ENCODE results near the gene LCN12. TPM values are rescaled to one million over a fixed set of nuclear protein-coding genes. Genes with fewer than 3 reads are reported as not detected.

Gene LCN12
- total RNA-seq, 1 donor from 2014 or later: not detected

- H3K79me2 ChIP-seq (ENCODE audit: low read depth): no peaks in the 10 kb centered on the region
- H3K4me1 ChIP-seq: no peaks in the 10 kb centered on the region
- Mint-ChIP-seq H3K27me3 (ENCODE audit: insufficient read depth, low read depth) (peaks cover 3% of the 10 kb centered on the region), H3K9me3 (no peaks in the 10 kb centered on the region), H3K36me3 (peaks cover 14% of the 10 kb centered on the region), H3K27ac (no peak overlapping the region), H3K4me1 (no peaks in the 10 kb centered on the region), H3K4me3 (no peak overlapping the region)
- no peaks in the 10 kb centered on the region for H3F3A ChIP-seq (ENCODE audit: low read depth)
- DNase-seq (ENCODE audit: low spot score): no peak
- no peak overlapping the region for H3K27ac ChIP-seq
- H3K9me3 ChIP-seq (ENCODE audit: low read depth): no peaks in the 10 kb centered on the region
- no peak overlapping the region for H3K9ac ChIP-seq
- TF ChIP-seq CTCF (IDR thresholded peaks at IDR 0.05) (no peak), EZH2 (IDR thresholded peaks at IDR 0.05) (no peak), EZH2phosphoT487 (IDR thresholded peaks at IDR 0.05) (no peak)
- H4K20me1 ChIP-seq (ENCODE audit: low read depth): no peaks in the 10 kb centered on the region
- H2AFZ ChIP-seq (replicated peaks): no peak overlapping the region
- no peak overlapping the region for H3K4me3 ChIP-seq
- H3K4me2 ChIP-seq: no peak overlapping the region
- no peaks in the 10 kb centered on the region for H3K27me3 ChIP-seq
- no peaks in the 10 kb centered on the region for H3K36me3 ChIP-seq
These were observed 30.8 kb upstream of the LCN12 start for GRCh38 chr9:136921307-136921706.

GRCh38 chr9:136921718-136922117, 30.4 kb upstream of the LCN12 start:
- no peaks in the 10 kb centered on the region for H3F3A ChIP-seq (ENCODE audit: low read depth)
- no peak overlapping the region for H3K4me3 ChIP-seq
- no peak overlapping the region for H3K27ac Mint-ChIP-seq
- no peak for DNase-seq (ENCODE audit: low spot score)
- H3K4me3 Mint-ChIP-seq: no peak overlapping the region
- H3K9me3 ChIP-seq (ENCODE audit: low read depth): no peaks in the 10 kb centered on the region
- H3K4me1 ChIP-seq: no peaks in the 10 kb centered on the region
- H3K79me2 ChIP-seq (ENCODE audit: low read depth): no peaks in the 10 kb centered on the region
- H2AFZ ChIP-seq (replicated peaks): no peak overlapping the region
- H3K4me2 ChIP-seq: no peak overlapping the region
- H3K27me3 ChIP-seq: no peaks in the 10 kb centered on the region
- no peaks in the 10 kb centered on the region for H4K20me1 ChIP-seq (ENCODE audit: low read depth)
- no peaks in the 10 kb centered on the region for H3K36me3 ChIP-seq
- TF ChIP-seq EZH2 (IDR thresholded peaks at IDR 0.05): no peak
- TF ChIP-seq EZH2phosphoT487 (IDR thresholded peaks at IDR 0.05): no peak
- TF ChIP-seq CTCF (IDR thresholded peaks at IDR 0.05): no peak
- H3K9me3 Mint-ChIP-seq: no peaks in the 10 kb centered on the region
- no peaks in the 10 kb centered on the region for H3K4me1 Mint-ChIP-seq
- peaks cover 13% of the 10 kb centered on the region for H3K36me3 Mint-ChIP-seq
- peaks cover 3% of the 10 kb centered on the region for H3K27me3 Mint-ChIP-seq (ENCODE audit: insufficient read depth, low read depth)
- no peak overlapping the region for H3K27ac ChIP-seq
- H3K9ac ChIP-seq: no peak overlapping the region

GRCh38 chr9:136922540-136922939, 29.5 kb upstream of the LCN12 start:
- H3K79me2 ChIP-seq (ENCODE audit: low read depth): no peaks in the 10 kb centered on the region
- H3K27ac ChIP-seq: no peak overlapping the region
- Mint-ChIP-seq H3K27me3 (ENCODE audit: insufficient read depth, low read depth) (peaks cover 3% of the 10 kb centered on the region), H3K4me1 (no peaks in the 10 kb centered on the region), H3K9me3 (no peaks in the 10 kb centered on the region), H3K36me3 (peaks cover 9% of the 10 kb centered on the region), H3K4me3 (no peak overlapping the region), H3K27ac (no peak overlapping the region)
- no peak overlapping the region for H3K9ac ChIP-seq
- TF ChIP-seq EZH2phosphoT487 (IDR thresholded peaks at IDR 0.05): no peak
- TF ChIP-seq CTCF (IDR thresholded peaks at IDR 0.05): no peak
- no peak for TF ChIP-seq EZH2 (IDR thresholded peaks at IDR 0.05)
- H3K9me3 ChIP-seq (ENCODE audit: low read depth): no peaks in the 10 kb centered on the region
- no peak for DNase-seq (ENCODE audit: low spot score)
- H3K4me1 ChIP-seq: no peaks in the 10 kb centered on the region
- H2AFZ ChIP-seq (replicated peaks): no peak overlapping the region
- no peaks in the 10 kb centered on the region for H3K27me3 ChIP-seq
- no peaks in the 10 kb centered on the region for H3F3A ChIP-seq (ENCODE audit: low read depth)
- H3K36me3 ChIP-seq: no peaks in the 10 kb centered on the region
- no peak overlapping the region for H3K4me2 ChIP-seq
- no peaks in the 10 kb centered on the region for H4K20me1 ChIP-seq (ENCODE audit: low read depth)
- no peak overlapping the region for H3K4me3 ChIP-seq

Measured in neural progenitor cell (in vitro differentiated cells).